Choroid plexus epithelial cell (primary cell): Measurements from ENCODE around the gene PPFIBP2.

Experiments used
- DNase-seq: peaks from one replicate; pipeline ENCODE4 v3.0.0-alpha.2; 2010; ENCODE audit warnings: low read depth
- H3K4me3 ChIP-seq: 2 replicates; pipeline ENCODE4 v1.5.1; 2011; ENCODE audit warnings: low read depth, mild to moderate bottlenecking, control low read depth, low read length, moderate library complexity
- CTCF ChIP-seq: conservative IDR thresholded peaks from 2 replicates; pipeline ENCODE4 v1.5.1; 2011; ENCODE audit warnings: low read depth, mild to moderate bottlenecking, control low read depth, inconsistent platforms, low read length, moderate library complexity

The PPFIBP2 gene

GRCh38 chr11:7692426-7692825 lies 178.6 kb downstream of the PPFIBP2 start:
- no peak overlapping the region for H3K4me3 ChIP-seq
- DNase-seq, result no peak
- no peak for TF ChIP-seq CTCF

DNA sequence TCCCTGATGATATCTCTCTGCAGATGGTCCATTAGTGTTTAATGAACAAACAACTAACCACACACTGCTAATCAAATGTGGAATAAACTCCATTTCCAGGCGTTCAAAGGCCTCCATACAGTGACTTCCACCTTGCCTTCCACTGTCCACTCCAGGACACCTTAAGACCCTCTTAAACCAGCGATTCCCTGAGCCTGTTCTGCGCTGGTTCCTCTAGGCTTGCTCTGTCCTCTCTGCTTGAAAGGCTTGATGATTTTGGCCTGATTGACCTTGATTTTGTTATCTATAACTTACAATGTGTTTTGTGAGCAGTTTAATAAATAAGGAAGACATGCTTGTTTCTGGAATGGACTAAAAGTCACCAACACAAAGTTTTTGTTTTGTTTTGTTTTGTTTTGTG lies 180.4 kb downstream of the PPFIBP2 start:
- no peak for TF ChIP-seq CTCF

GRCh38 chr11:7696424-7696823 lies 182.6 kb downstream of the PPFIBP2 start:
- no peak for TF ChIP-seq CTCF
- DNase-seq, result no peak
- H3K4me3 ChIP-seq, result no peak overlapping the region

More for the DNA sequence above, 180.4 kb downstream of the PPFIBP2 start:
- no peak for DNase-seq
- H3K4me3 ChIP-seq, result no peak overlapping the region
